NCI-H2171 treated with DMSO at 0.1 percent for 48 hours (cell line): ENCODE data around the gene BCL11A.

Experiments
- DNase-seq: peaks from one replicate; lab custom pipeline; 2025; lab: John Stamatoyannopoulos, UW

Gene BCL11A

GRCh38 chr2:60553495-60554073, at the start of gene BCL11A:
Gene BCL11A (minus strand): TSS chr2:60553654. CDS start chr2:60553270, 384 bp downstream.
- peak; percentile 93 for DNase-seq

- no peak for DNase-seq
These were observed 49.5 kb upstream of the BCL11A start for GRCh38 chr2:60602828-60603532.

- DNase-seq, result no peak
These were observed 48.9 kb upstream of the BCL11A start for GRCh38 chr2:60602388-60602787.

GRCh38 chr2:60598271-60598670, 44.8 kb upstream of the BCL11A start:
- DNase-seq, result no peak

- no peak for DNase-seq
These were observed 43.9 kb upstream of the BCL11A start for GRCh38 chr2:60597346-60597745.

GRCh38 chr2:60596411-60596810, 43.0 kb upstream of the BCL11A start:
- DNase-seq, result no peak

- DNase-seq, result no peak
These were observed 42.5 kb upstream of the BCL11A start for GRCh38 chr2:60595953-60596352.

- DNase-seq, result no peak
These were observed 35.6 kb upstream of the BCL11A start for GRCh38 chr2:60589104-60589503.

GRCh38 chr2:60586081-60586480, 32.6 kb upstream of the BCL11A start:
- DNase-seq, result peak; percentile 34

GRCh38 chr2:60585276-60585675, 31.8 kb upstream of the BCL11A start:
- DNase-seq, result no peak

GRCh38 chr2:60583604-60584003, 30.1 kb upstream of the BCL11A start:
- no peak for DNase-seq

- peak; percentile 70 for DNase-seq
These were observed 28.2 kb upstream of the BCL11A start for GRCh38 chr2:60581433-60582282.

- no peak for DNase-seq
These were observed 24.3 kb upstream of the BCL11A start for GRCh38 chr2:60577682-60578283.

- no peak for DNase-seq
These were observed 19.8 kb upstream of the BCL11A start for GRCh38 chr2:60573251-60573650.

- no peak for DNase-seq
These were observed 16.8 kb upstream of the BCL11A start for GRCh38 chr2:60570251-60570650.

GRCh38 chr2:60569680-60570111, 16.2 kb upstream of the BCL11A start:
- DNase-seq, result no peak

GRCh38 chr2:60567919-60568768, 14.7 kb upstream of the BCL11A start:
- DNase-seq, result peak; percentile 70

GRCh38 chr2:60567096-60567495, 13.6 kb upstream of the BCL11A start:
- DNase-seq, result no peak

- DNase-seq, result peak; percentile 31
These were observed 12.0 kb upstream of the BCL11A start for GRCh38 chr2:60565472-60565871.

- DNase-seq, result peak; percentile 38
These were observed 7.5 kb upstream of the BCL11A start for GRCh38 chr2:60560734-60561644.
